Activated naive CD8-positive, alpha-beta T cell treated with anti-CD3 and anti-CD28 coated beads, Interleukin-2, amount 50 U/mL, for 16 hours (primary cell): ENCODE results near the gene PLA2G2E.
A peak's percentile ranks its signal among the peaks of the same experiment; 100 is the strongest.
"Not testable (repeated sequence)": the region's sequence is repeated elsewhere in the genome, so short reads cannot be mapped to it uniquely, and the experiment has no call there.

Experiments
- DNase-seq: peaks from one replicate; pipeline ENCODE4 v3.0.0-alpha.2; 2020; ENCODE audit warnings: low read depth, low spot score

The PLA2G2E gene

GRCh38 chr1:19932866-19933265 is 9.4 kb upstream of the PLA2G2E start:
- DNase-seq: no peak

GRCh38 chr1:19927130-19927421 is 3.7 kb upstream of the PLA2G2E start:
- not testable (repeated sequence) for DNase-seq

GRCh38 chr1:19926296-19927129 is 3.1 kb upstream of the PLA2G2E start:
- no peak for DNase-seq

- no peak for DNase-seq
Observed at GRCh38 chr1:19925342-19926070, 2.1 kb upstream of the PLA2G2E start.

- DNase-seq: no peak
Observed at GRCh38 chr1:19923953-19924346, 533 bp upstream of the PLA2G2E start.

- DNase-seq: no peak
Observed at GRCh38 chr1:19922015-19922688, 1.3 kb downstream of the PLA2G2E start.

GRCh38 chr1:19921310-19921709 is 2.1 kb downstream of the PLA2G2E start:
- DNase-seq: no peak

GRCh38 chr1:19920132-19920710 is 3.2 kb downstream of the PLA2G2E start:
- DNase-seq: no peak

GRCh38 chr1:19918057-19918456 is 5.4 kb downstream of the PLA2G2E start:
- peak; percentile 75 for DNase-seq

- DNase-seq: no peak
Observed at GRCh38 chr1:19910650-19911049, 12.8 kb downstream of the PLA2G2E start.

GRCh38 chr1:19909971-19910370 is 13.4 kb downstream of the PLA2G2E start:
- no peak for DNase-seq

- no peak for DNase-seq
Observed at GRCh38 chr1:19909392-19909791, 14.0 kb downstream of the PLA2G2E start.

- DNase-seq: no peak
Observed at GRCh38 chr1:19907456-19907855, 16.0 kb downstream of the PLA2G2E start.

- no peak for DNase-seq
Observed at GRCh38 chr1:19903621-19904020, 19.8 kb downstream of the PLA2G2E start.

- no peak for DNase-seq
Observed at GRCh38 chr1:19901653-19902052, 21.8 kb downstream of the PLA2G2E start.

GRCh38 chr1:19894218-19894617 is 29.2 kb downstream of the PLA2G2E start:
- no peak for DNase-seq

- no peak for DNase-seq
Observed at GRCh38 chr1:19893687-19894086, 29.7 kb downstream of the PLA2G2E start.

- DNase-seq: no peak
Observed at GRCh38 chr1:19892628-19893168, 30.7 kb downstream of the PLA2G2E start.

- no peak for DNase-seq
Observed at GRCh38 chr1:19892129-19892528, 31.3 kb downstream of the PLA2G2E start.

- no peak for DNase-seq
Observed at GRCh38 chr1:19889656-19890055, 33.8 kb downstream of the PLA2G2E start.

- DNase-seq: no peak
Observed at GRCh38 chr1:19888112-19888511, 35.3 kb downstream of the PLA2G2E start.

GRCh38 chr1:19885821-19886220 is 37.6 kb downstream of the PLA2G2E start:
- no peak for DNase-seq
